ENCODE measurements around the gene THOP1.

The THOP1 gene

DNA sequence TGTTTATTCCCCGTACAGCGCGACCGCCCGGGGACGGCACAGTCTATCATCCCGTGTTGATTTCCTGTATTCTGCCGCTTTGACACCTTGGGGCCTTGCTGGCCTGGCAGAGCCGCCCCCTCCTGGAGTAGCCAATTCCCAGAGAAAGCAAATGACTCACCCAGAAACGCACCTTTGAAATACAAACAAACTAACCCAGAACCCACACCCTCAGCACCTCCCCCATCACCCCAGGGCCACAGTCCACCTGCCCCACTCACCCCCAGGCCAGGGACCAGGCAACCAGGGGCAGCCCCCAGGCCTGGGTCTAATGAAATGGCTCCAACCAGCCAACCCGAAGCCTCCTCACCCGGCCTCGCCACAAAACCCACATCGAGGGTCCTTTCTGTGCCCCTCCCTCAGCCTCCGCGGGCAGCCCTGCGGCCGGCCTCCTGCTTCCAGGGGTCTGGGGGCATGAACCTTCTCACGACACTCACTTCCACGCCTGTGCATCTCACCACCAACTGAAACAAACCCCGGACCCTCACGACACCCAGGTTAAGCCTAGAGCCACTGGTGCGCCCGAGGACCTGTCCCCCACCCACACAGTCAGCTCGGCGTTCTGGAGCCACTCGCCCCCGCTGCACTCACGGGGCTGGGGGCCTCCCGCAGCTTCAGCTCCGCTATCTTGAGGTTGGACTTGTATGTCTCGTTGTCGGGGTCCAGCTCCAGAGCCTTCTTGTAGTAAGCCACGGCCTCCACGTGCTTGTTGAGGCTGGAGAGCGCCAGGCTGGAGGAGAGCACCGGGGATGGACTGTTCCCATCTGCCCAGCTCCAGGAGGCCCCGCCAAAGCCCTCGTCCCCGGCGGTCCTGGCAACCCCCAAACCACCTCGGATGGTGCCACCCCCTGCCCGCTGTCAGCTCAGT is 23.2 kb upstream of the THOP1 start:
- H3K4me3 ChIP-seq (ENCODE audit: low read depth, low read length), result no peak overlapping the region
- no peak for DNase-seq (ENCODE audit: low read depth, low spot score)
- TF ChIP-seq, protein P1, sequence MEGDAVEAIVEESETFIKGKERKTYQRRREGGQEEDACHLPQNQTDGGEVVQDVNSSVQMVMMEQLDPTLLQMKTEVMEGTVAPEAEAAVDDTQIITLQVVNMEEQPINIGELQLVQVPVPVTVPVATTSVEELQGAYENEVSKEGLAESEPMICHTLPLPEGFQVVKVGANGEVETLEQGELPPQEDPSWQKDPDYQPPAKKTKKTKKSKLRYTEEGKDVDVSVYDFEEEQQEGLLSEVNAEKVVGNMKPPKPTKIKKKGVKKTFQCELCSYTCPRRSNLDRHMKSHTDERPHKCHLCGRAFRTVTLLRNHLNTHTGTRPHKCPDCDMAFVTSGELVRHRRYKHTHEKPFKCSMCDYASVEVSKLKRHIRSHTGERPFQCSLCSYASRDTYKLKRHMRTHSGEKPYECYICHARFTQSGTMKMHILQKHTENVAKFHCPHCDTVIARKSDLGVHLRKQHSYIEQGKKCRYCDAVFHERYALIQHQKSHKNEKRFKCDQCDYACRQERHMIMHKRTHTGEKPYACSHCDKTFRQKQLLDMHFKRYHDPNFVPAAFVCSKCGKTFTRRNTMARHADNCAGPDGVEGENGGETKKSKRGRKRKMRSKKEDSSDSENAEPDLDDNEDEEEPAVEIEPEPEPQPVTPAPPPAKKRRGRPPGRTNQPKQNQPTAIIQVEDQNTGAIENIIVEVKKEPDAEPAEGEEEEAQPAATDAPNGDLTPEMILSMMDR (IDR thresholded peaks at IDR 0.05; ENCODE audit: low read depth, low read length), result no peak
- in situ Hi-C loops (cut with HindIII; ENCODE audit: low sequenced_read_pairs), result no loop called here

DNA sequence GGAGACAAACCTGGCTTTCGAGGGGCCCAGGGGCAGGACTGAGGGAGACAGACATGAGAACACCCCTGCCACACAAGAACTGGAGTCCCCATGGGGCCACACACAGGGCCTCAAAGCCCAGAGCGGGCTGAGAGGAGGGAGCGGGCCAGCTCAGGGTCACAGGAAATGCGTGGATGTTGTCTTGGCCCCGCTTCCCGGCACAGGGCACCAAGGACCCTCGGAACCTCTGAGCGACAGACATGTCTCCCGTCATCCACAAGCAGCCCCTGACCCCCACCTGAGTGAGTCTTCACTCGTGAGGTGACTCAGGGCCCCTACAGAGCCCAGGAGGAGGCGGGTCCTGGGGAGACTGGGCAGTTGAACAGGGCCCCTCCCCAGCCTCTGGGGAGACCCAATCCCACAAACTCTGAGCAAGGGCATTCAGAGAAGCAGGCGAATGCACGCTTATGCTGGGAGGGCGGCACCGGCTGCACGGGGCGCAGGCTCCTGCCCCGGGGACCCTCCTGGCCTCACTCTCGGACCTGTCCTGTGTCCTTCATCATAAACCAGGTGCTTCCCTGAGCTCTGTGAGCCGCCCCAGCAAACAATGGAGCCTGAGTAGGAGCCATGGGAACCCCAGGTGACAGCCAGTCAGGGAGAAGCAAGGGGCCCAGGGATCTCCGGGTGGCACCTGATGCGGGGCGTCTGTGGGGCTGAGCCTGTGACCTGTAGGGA is 22.4 kb upstream of the THOP1 start:
- TF ChIP-seq, protein P1 (IDR thresholded peaks at IDR 0.05; ENCODE audit: low read depth, low read length), result no peak
- in situ Hi-C loops (cut with HindIII; ENCODE audit: low sequenced_read_pairs), result no loop called here
- H3K4me3 ChIP-seq (ENCODE audit: low read depth, low read length), result no peak overlapping the region
- no peak for DNase-seq (ENCODE audit: low read depth, low spot score)

DNA sequence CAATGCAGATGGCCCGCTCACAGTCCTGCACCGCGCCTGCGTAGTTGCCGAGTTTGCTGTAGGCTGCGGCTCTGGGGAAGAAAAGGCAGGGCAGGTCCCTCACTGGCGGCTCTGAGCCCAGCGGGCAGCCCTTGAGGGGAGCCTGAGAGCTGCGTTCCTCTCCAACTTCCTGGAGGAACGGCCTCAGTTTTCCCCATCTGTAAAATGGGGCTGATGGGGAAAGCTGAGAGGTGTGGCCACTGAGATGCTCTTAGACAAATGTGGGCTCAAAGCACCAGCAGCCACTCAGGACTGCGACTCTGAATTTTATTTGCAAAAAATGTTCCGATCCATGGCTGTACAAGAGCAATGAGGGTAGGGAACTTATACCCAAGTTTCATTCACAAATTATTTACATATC is 21.6 kb upstream of the THOP1 start:
- no peak for DNase-seq (ENCODE audit: low read depth, low spot score)
- H3K4me3 ChIP-seq (ENCODE audit: low read depth, low read length), result no peak overlapping the region
- TF ChIP-seq, protein P1 (IDR thresholded peaks at IDR 0.05; ENCODE audit: low read depth, low read length), result no peak
- in situ Hi-C loops (cut with HindIII; ENCODE audit: low sequenced_read_pairs), result no loop called here

DNA sequence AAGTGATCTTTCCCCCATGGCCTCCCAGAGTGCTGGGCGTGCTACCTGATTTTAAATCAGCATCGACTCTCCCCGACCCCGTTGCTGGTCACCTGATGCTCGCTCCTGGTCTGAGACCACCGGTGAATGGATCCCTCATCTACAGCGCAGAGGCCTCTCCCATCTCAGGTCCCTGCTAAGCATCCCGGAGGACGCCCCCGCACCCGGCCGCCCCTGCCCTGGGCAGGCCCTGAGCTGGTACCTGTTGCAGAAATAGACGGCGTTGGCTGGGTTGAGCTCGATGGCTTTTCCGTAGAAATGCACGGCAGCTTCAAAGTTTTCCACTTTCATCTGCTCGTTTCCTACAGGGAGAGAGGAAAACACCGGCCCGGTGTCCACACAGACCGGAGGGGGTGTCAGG is 20.4 kb upstream of the THOP1 start:
- in situ Hi-C loops (cut with HindIII; ENCODE audit: low sequenced_read_pairs), result no loop called here

DNA sequence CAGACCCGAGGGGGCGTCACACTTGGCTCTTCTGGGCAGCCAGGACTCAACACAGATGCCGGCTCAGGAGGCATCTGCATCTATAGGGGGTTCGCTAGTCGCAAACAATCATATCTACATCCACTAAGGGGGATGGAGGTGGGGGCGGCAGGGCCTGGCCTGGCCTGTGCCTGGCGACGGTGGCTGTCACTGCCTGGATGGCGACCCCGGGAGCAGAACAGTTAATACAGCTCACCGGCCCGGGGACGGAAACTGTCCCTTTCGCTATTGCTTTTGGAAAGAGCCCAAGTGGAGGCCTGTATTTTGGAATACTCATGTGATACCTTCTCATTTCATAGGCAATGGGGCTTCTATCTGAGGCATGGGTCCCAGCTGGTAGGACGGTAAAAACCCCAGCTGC is 19.9 kb upstream of the THOP1 start:
- DNase-seq (ENCODE audit: low read depth, low spot score), result no peak
- H3K4me3 ChIP-seq (ENCODE audit: low read depth, low read length), result no peak overlapping the region
- TF ChIP-seq, protein P1 (IDR thresholded peaks at IDR 0.05; ENCODE audit: low read depth, low read length), result no peak
- in situ Hi-C loops (cut with HindIII; ENCODE audit: low sequenced_read_pairs), result no loop called here

More for the DNA sequence above, 20.4 kb upstream of the THOP1 start:
- TF ChIP-seq, protein P1 (IDR thresholded peaks at IDR 0.05; ENCODE audit: low read depth, low read length), result no peak
- no peak for DNase-seq (ENCODE audit: low read depth, low spot score)
- H3K4me3 ChIP-seq (ENCODE audit: low read depth, low read length), result no peak overlapping the region

DNA sequence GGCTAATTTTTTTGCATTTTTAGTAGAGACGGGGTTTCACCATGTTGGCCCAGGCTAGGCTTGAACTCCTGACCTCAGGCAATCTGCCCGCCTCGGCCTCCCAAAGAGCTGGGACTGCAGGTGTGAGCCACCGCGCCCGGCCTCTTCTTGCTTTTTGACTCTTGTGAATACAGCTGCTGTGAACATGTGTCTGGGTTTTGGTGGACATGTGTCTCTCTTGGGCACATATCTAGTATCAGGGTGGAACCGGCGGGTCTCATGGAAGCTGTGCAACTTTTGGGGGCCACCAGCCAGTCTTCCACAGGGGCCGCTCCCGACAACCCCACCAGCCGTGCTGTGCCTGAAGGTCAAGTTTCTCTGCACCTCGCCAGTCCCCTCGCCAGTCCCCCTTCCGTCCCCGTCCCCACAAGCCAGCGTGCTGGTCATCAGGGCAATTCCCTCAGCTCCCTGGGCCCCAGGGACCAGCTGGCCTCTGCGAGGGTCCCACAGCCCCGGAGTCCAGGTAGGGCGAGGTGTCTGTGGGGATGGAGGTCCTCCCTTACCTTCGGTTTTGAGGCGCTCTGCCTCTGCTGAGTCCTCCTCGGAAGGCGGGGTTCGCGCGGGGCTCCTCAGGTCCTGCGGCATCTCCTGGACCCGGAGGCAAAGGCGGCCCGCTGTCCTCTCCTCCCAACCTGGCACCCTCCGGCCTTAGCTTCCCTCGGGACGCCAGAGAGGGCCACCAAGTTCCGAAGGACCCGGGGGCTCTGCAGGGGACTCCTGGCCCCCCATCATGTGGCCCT is 18.5 kb upstream of the THOP1 start:
- DNase-seq (ENCODE audit: low read depth, low spot score), result no peak
- in situ Hi-C loops (cut with HindIII; ENCODE audit: low sequenced_read_pairs), result no loop called here
- H3K4me3 ChIP-seq (ENCODE audit: low read depth, low read length), result no peak overlapping the region
- TF ChIP-seq, protein P1 (IDR thresholded peaks at IDR 0.05; ENCODE audit: low read depth, low read length), result no peak
